ENCODE data around the gene WDR7.
"Not testable (repeated sequence)": the region's sequence is repeated elsewhere in the genome, so short reads cannot be mapped to it uniquely, and the experiment has no call there.

GRCh38 chr18:56654280-56654679, 3.1 kb downstream of the WDR7 start:
- TF ChIP-seq, protein P1, sequence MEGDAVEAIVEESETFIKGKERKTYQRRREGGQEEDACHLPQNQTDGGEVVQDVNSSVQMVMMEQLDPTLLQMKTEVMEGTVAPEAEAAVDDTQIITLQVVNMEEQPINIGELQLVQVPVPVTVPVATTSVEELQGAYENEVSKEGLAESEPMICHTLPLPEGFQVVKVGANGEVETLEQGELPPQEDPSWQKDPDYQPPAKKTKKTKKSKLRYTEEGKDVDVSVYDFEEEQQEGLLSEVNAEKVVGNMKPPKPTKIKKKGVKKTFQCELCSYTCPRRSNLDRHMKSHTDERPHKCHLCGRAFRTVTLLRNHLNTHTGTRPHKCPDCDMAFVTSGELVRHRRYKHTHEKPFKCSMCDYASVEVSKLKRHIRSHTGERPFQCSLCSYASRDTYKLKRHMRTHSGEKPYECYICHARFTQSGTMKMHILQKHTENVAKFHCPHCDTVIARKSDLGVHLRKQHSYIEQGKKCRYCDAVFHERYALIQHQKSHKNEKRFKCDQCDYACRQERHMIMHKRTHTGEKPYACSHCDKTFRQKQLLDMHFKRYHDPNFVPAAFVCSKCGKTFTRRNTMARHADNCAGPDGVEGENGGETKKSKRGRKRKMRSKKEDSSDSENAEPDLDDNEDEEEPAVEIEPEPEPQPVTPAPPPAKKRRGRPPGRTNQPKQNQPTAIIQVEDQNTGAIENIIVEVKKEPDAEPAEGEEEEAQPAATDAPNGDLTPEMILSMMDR (IDR thresholded peaks at IDR 0.05), result not testable (repeated sequence)
- not testable (repeated sequence) for TF ChIP-seq POLR2A (IDR thresholded peaks at IDR 0.05)

All from testis (tissue), 2 donors.